AG04449 (cell line): Measurements from ENCODE around the gene PALMD.

Experiments used
- CTCF ChIA-PET: fragments of 350-600 bp; formaldehyde crosslinking; extraction: SDS; loops from one replicate; lab custom pipeline; 2021; ENCODE audit warnings: antibody characterized with exemption; lab: Yijun Ruan, JAX
- POLR2A ChIA-PET: fragments of 400-600, 350-600 bp; formaldehyde crosslinking; extraction: SDS; loops from one replicate; lab custom pipeline; 2020; ENCODE audit warnings: antibody characterized with exemption, inconsistent platforms; lab: Yijun Ruan, JAX
- DNase-seq: peaks from one replicate; pipeline ENCODE4 v3.0.0-alpha.2; 2010; ENCODE audit warnings: low read depth, low spot score
- H3K4me3 ChIP-seq: 2 replicates; pipeline ENCODE4 v1.5.1; 2011; ENCODE audit warnings: low read depth, mild to moderate bottlenecking, control low read depth, low read length
- TF ChIP-seq, protein P1 (sequence below): IDR thresholded peaks from one replicate; pipeline ENCODE4 v1.5.1; 2011; ENCODE audit warnings: mild to moderate bottlenecking, moderate library complexity, low read length, control low read depth, inconsistent platforms; ENCODE audit not compliant: insufficient read depth; ENCODE audit errors: missing control alignments

The PALMD gene

GRCh38 chr1:99639408-99639807 lies 6.5 kb upstream of the PALMD start:
- TF ChIP-seq, protein P1, sequence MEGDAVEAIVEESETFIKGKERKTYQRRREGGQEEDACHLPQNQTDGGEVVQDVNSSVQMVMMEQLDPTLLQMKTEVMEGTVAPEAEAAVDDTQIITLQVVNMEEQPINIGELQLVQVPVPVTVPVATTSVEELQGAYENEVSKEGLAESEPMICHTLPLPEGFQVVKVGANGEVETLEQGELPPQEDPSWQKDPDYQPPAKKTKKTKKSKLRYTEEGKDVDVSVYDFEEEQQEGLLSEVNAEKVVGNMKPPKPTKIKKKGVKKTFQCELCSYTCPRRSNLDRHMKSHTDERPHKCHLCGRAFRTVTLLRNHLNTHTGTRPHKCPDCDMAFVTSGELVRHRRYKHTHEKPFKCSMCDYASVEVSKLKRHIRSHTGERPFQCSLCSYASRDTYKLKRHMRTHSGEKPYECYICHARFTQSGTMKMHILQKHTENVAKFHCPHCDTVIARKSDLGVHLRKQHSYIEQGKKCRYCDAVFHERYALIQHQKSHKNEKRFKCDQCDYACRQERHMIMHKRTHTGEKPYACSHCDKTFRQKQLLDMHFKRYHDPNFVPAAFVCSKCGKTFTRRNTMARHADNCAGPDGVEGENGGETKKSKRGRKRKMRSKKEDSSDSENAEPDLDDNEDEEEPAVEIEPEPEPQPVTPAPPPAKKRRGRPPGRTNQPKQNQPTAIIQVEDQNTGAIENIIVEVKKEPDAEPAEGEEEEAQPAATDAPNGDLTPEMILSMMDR = no peak
- POLR2A ChIA-PET = no interaction called here
- H3K4me3 ChIP-seq = no peak overlapping the region
- CTCF ChIA-PET = interaction anchor here (1.4 kb wide), 1 partner anchor 18 kb away, joined by 4 read pairs; no protein-coding TSS in a partner anchor
- no peak for DNase-seq

GRCh38 chr1:99639945-99640344 lies 6.0 kb upstream of the PALMD start:
- POLR2A ChIA-PET = no interaction called here
- TF ChIP-seq, protein P1 = no peak
- H3K4me3 ChIP-seq = no peak overlapping the region
- no peak for DNase-seq
- CTCF ChIA-PET = no interaction called here

- CTCF ChIA-PET = no interaction called here
Measured at GRCh38 chr1:99640672-99641071, 5.2 kb upstream of the PALMD start.

GRCh38 chr1:99641558-99641957 lies 4.4 kb upstream of the PALMD start:
- POLR2A ChIA-PET = no interaction called here
- CTCF ChIA-PET = no interaction called here

More at GRCh38 chr1:99640672-99641071, 5.2 kb upstream of the PALMD start:
- TF ChIP-seq, protein P1 = no peak
- H3K4me3 ChIP-seq = no peak overlapping the region
- POLR2A ChIA-PET = no interaction called here
- DNase-seq = no peak

DNA sequence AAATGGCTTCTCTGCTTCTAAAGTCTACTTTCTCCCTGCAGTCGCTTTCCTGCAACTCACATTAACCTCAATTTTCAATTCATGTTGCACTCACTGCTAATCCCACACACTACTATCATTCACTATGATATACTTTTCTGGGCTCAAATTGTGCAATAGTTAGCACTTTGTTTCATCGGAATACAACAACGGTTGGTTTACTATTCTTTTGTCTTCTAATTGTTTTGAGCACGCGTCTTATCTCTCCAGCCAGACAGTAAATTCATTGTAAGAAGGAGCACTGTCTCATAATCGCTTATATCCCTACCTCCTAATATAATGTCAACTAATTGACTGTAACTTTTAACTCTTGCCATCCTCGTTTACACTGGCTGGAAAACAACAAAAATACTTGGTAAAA lies 3.9 kb upstream of the PALMD start:
- TF ChIP-seq, protein P1 = no peak
- DNase-seq = no peak
- ChIA-PET POLR2A (no interaction called here), CTCF (no interaction called here)
- no peak overlapping the region for H3K4me3 ChIP-seq

More at GRCh38 chr1:99641558-99641957, 4.4 kb upstream of the PALMD start:
- DNase-seq = no peak
- no peak overlapping the region for H3K4me3 ChIP-seq
- TF ChIP-seq, protein P1 = no peak

GRCh38 chr1:99643021-99643779 lies 2.7 kb upstream of the PALMD start:
- H3K4me3 ChIP-seq = no peak overlapping the region
- peak; percentile 29 for DNase-seq
- CTCF ChIA-PET = interaction anchor here (0.5 kb wide), 1 partner anchor 96 kb away, joined by 3 read pairs; no protein-coding TSS in a partner anchor
- POLR2A ChIA-PET = no interaction called here
- TF ChIP-seq, protein P1 = no peak
